HEK293 (cell line): ENCODE measurements around the gene SPEM3.

Experiments used
- CTCF ChIA-PET: fragments of 350-600 bp; formaldehyde crosslinking; extraction: SDS; loops from one replicate; lab custom pipeline; 2021; ENCODE audit warnings: antibody characterized with exemption; lab: Yijun Ruan, JAX
- POLR2A ChIA-PET: fragments of 300-600 bp; formaldehyde crosslinking; extraction: SDS; loops from one replicate; lab custom pipeline; 2020; ENCODE audit warnings: antibody characterized with exemption, inconsistent platforms; lab: Yijun Ruan, JAX
- H3K27ac ChIP-seq: fragments of 200-500 bp; sonication (Bioruptor generic); 2 replicates; pipeline ENCODE4 v1.5.1; 2014; ENCODE audit warnings: low read depth, low read length, control low read depth, inconsistent platforms; ENCODE audit errors: extremely low read depth
- H3K36me3 ChIP-seq, 2 experiments: fragments of 200-500 bp in 1 of 2; sonication (Bioruptor generic) in 1 of 2; 1 replicate in 1 of 2; 2 replicates in 1 of 2; pipeline ENCODE4 v1.5.1; 2014 to 2017; ENCODE audit warnings: inconsistent platforms in 2 of 2, low read length in 2 of 2; ENCODE audit not compliant: control insufficient read depth in 2 of 2, insufficient read depth in 1 of 2
- H3K4me1 ChIP-seq: fragments of 200-500 bp; sonication (Bioruptor generic); 2 replicates; pipeline ENCODE4 v1.5.1; 2014; ENCODE audit warnings: mild to moderate bottlenecking, low read length, inconsistent platforms; ENCODE audit not compliant: control insufficient read depth, insufficient read depth
- H3K4me3 ChIP-seq: 2 replicates; pipeline ENCODE4 v1.5.1; 2011; ENCODE audit warnings: low read depth, mild to moderate bottlenecking, control low read depth, low read length, moderate library complexity
- H3K9me3 ChIP-seq: fragments of 200-500 bp; sonication (Bioruptor generic); 2 replicates; pipeline ENCODE4 v1.5.1; 2014; ENCODE audit warnings: low read depth, low read length, inconsistent platforms; ENCODE audit not compliant: control insufficient read depth, insufficient read depth
- GLI4 ChIP-seq: fragments of 450-650 bp; formaldehyde crosslinking; IDR thresholded peaks from 2 replicates; pipeline ENCODE4 v1.5.1; 2016; ENCODE audit warnings: missing biosample characterization, missing genetic modification characterization
- GLIS1 ChIP-seq: fragments of 450-650 bp; formaldehyde crosslinking; IDR thresholded peaks from 2 replicates; pipeline ENCODE4 v1.5.1; 2016; ENCODE audit warnings: missing biosample characterization, missing genetic modification characterization
- GLIS2 ChIP-seq: fragments of 450-650 bp; formaldehyde crosslinking; IDR thresholded peaks from 2 replicates; pipeline ENCODE4 v1.5.1; 2016; ENCODE audit warnings: missing biosample characterization, missing genetic modification characterization
- REST ChIP-seq: fragments of 450-650 bp; formaldehyde crosslinking; IDR thresholded peaks from 2 replicates; pipeline ENCODE4 v1.5.1; 2016; ENCODE audit warnings: missing biosample characterization, missing genetic modification characterization
- SP3 ChIP-seq: fragments of 450-650 bp; formaldehyde crosslinking; IDR thresholded peaks from 2 replicates; pipeline ENCODE4 v1.5.1; 2016; ENCODE audit warnings: missing biosample characterization, missing genetic modification characterization
- TCF7L2 ChIP-seq: IDR thresholded peaks from 2 replicates; pipeline ENCODE4 v1.6.1; 2011; ENCODE audit warnings: low read depth, mild to moderate bottlenecking, inconsistent platforms, low read length, moderate library complexity, borderline replicate concordance
- ZFHX2 ChIP-seq: fragments of 450-650 bp; formaldehyde crosslinking; conservative IDR thresholded peaks from 2 replicates; pipeline ENCODE4 v1.5.1; 2016; ENCODE audit warnings: missing biosample characterization, missing genetic modification characterization
- ZNF114 ChIP-seq: fragments of 450-650 bp; formaldehyde crosslinking; IDR thresholded peaks from 2 replicates; pipeline ENCODE4 v1.5.0; 2017; ENCODE audit warnings: missing biosample characterization, missing genetic modification characterization
- ZNF398 ChIP-seq: fragments of 450-650 bp; formaldehyde crosslinking; IDR thresholded peaks from 2 replicates; pipeline ENCODE4 v1.5.1; 2017; ENCODE audit warnings: missing biosample characterization, missing genetic modification characterization
- ZNF518A ChIP-seq: fragments of 450-650 bp; formaldehyde crosslinking; conservative IDR thresholded peaks from 2 replicates; pipeline ENCODE4 v1.5.1; 2016; ENCODE audit warnings: low read depth, missing biosample characterization, missing genetic modification characterization
- ZNF521 ChIP-seq: fragments of 450-650 bp; formaldehyde crosslinking; IDR thresholded peaks from 2 replicates; pipeline ENCODE4 v1.5.1; 2017; ENCODE audit warnings: missing biosample characterization, mild to moderate bottlenecking, missing genetic modification characterization
- ZNF555 ChIP-seq: fragments of 450-650 bp; formaldehyde crosslinking; conservative IDR thresholded peaks from 2 replicates; pipeline ENCODE4 v1.5.1; 2017; ENCODE audit warnings: missing biosample characterization, mild to moderate bottlenecking, missing genetic modification characterization, inconsistent platforms
- ZNF571 ChIP-seq: fragments of 450-650 bp; formaldehyde crosslinking; IDR thresholded peaks from 2 replicates; pipeline ENCODE4 v1.5.0; 2017; ENCODE audit warnings: missing biosample characterization, missing genetic modification characterization
- ZSCAN16 ChIP-seq: fragments of 450-650 bp; formaldehyde crosslinking; IDR thresholded peaks from 2 replicates; pipeline ENCODE4 v1.5.1; 2016; ENCODE audit warnings: missing biosample characterization, missing genetic modification characterization
- ZSCAN23 ChIP-seq: fragments of 450-650 bp; formaldehyde crosslinking; IDR thresholded peaks from 2 replicates; pipeline ENCODE4 v1.5.1; 2016; ENCODE audit warnings: missing biosample characterization, missing genetic modification characterization
- TF ChIP-seq, protein P1 (sequence below): fragments of 450-650 bp; formaldehyde crosslinking; IDR thresholded peaks from 2 replicates; pipeline ENCODE4 v1.5.1; 2016; ENCODE audit warnings: missing biosample characterization, missing genetic modification characterization

Gene SPEM3

DNA sequence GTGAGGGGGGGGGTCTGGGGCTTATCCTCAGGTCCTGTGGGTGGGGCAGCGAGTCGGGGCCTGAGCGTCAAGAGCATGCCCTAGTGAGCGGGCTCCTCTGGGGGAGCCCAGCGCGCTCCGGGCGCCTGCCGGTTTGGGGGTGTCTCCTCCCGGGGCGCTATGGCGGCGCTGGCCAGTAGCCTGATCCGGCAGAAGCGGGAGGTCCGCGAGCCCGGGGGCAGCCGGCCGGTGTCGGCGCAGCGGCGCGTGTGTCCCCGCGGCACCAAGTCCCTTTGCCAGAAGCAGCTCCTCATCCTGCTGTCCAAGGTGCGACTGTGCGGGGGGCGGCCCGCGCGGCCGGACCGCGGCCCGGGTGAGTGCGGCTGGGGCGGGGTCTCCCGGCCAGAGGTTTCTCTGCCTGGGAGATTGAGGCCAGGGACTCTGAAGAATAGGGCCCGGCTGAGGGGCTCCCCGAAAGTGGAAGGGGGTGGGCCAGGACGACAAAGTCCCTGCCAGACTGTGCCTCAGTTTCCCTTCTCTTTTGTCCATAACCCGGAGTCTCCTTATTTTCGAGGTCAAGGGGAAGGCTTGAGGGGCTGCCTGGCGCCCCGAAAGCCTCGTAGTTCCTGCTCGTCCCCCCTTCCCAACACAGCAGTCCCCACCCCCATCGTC is 10.9 kb downstream of the SPEM3 start, which contains the start of gene FGF11:
Gene FGF11, plus strand, starts transcription at position 51 of the 651 bp plus-strand sequence. Its CDS starts 109 bp downstream, at position 160.
- TF ChIP-seq REST (tag by site-specific recombination) (peak; percentile 79), SP3 (tag by site-specific recombination) (peak; percentile 38; the same call in 1 of the 2 replicates), GLIS1 (tag by site-specific recombination) (peak; percentile 50; the same call in 1 of the 2 replicates), GLIS2 (tag by site-specific recombination) (0 out of 2 replicates have a peak, but pooled peaks have one; percentile 26), ZFHX2 (tag by site-specific recombination) (no peak), ZNF398 (tag by site-specific recombination) (no peak)
- TF ChIP-seq, protein P1, sequence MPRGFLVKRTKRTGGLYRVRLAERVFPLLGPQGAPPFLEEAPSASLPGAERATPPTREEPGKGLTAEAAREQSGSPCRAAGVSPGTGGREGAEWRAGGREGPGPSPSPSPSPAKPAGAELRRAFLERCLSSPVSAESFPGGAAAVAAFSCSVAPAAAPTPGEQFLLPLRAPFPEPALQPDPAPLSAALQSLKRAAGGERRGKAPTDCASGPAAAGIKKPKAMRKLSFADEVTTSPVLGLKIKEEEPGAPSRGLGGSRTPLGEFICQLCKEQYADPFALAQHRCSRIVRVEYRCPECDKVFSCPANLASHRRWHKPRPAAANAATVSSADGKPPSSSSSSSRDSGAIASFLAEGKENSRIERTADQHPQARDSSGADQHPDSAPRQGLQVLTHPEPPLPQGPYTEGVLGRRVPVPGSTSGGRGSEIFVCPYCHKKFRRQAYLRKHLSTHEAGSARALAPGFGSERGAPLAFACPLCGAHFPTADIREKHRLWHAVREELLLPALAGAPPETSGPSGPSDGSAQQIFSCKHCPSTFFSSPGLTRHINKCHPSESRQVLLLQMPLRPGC (tag by site-specific recombination): no peak
- Histone ChIP-seq H3K27ac (peak within 1 kb of the TSS; percentile 74), H3K4me3 (peak within 1 kb of the TSS; percentile 20), H3K36me3 (no peaks in the 10 kb centered on the region), H3K9me3 (no peaks in the 10 kb centered on the region), H3K4me1 (peaks cover 25% of the 10 kb centered on the region)
- POLR2A ChIA-PET: interaction anchor here (0.7 to 3.1 kb wide), 4 partner anchors 36 to 45 kb away, joined by 3 to 21 read pairs (median 4); partner anchors contain the start of genes PLSCR3, POLR2A and TMEM256
- CTCF ChIA-PET: interaction anchor here (0.6 to 3.8 kb wide), 2 partner anchors 14 to 84 kb away, joined by 5 to 18 read pairs; partner anchors contain the start of gene TMEM95

- POLR2A ChIA-PET: interaction anchor here (0.5 to 3.1 kb wide), 6 partner anchors 37 to 210 kb away, joined by 3 to 21 read pairs (median 4); partner anchors contain the start of genes PLSCR3, TMEM256 and ZBTB4
- CTCF ChIA-PET: interaction anchor here (0.6 to 3.8 kb wide), 3 partner anchors 13 to 84 kb away, joined by 3 to 18 read pairs (median 5); partner anchors contain the start of gene TMEM95
- Histone ChIP-seq H3K4me1 (peaks cover 31% of the 10 kb centered on the region), H3K36me3 (no peaks in the 10 kb centered on the region), H3K9me3 (no peaks in the 10 kb centered on the region), H3K27ac (peak overlapping the region; percentile 74), H3K4me3 (peak overlapping the region; percentile 20)
- TF ChIP-seq TCF7L2: no peak
- TF ChIP-seq GLI4 (tag by site-specific recombination): no peak
- TF ChIP-seq ZNF521: no peak
- TF ChIP-seq ZNF555: no peak
- 0 out of 2 replicates have a peak, but pooled peaks have one; percentile 38 for TF ChIP-seq ZSCAN23 (tag by site-specific recombination)
- no peak for TF ChIP-seq ZSCAN16 (tag by site-specific recombination)
- no peak; the same call in 1 of the 2 replicates for TF ChIP-seq ZNF518A
- TF ChIP-seq ZNF571: no peak
- no peak for TF ChIP-seq ZNF114 (tag by site-specific recombination)
Observed at GRCh38 chr17:7440113-7440833, 11.6 kb downstream of the SPEM3 start.
